HEK293 (cell line): ENCODE results near the gene CRAT.

ENCODE experiments used
- BCL11A ChIP-seq: fragments of 450-650 bp; formaldehyde crosslinking; IDR thresholded peaks from 2 replicates; pipeline ENCODE4 v1.5.1; 2016; ENCODE audit warnings: low read depth, missing biosample characterization, missing genetic modification characterization
- EGR2 ChIP-seq: fragments of 450-650 bp; formaldehyde crosslinking; IDR thresholded peaks from 2 replicates; pipeline ENCODE4 v1.5.1; 2016; ENCODE audit warnings: low read depth, missing biosample characterization, missing genetic modification characterization
- KLF16 ChIP-seq: fragments of 450-650 bp; formaldehyde crosslinking; IDR thresholded peaks from 2 replicates; pipeline ENCODE4 v1.5.1; 2017; ENCODE audit warnings: missing biosample characterization, missing genetic modification characterization
- KLF9 ChIP-seq: fragments of 450-650 bp; formaldehyde crosslinking; IDR thresholded peaks from 2 replicates; pipeline ENCODE4 v1.5.1; 2016; ENCODE audit warnings: missing biosample characterization, missing genetic modification characterization, low read depth
- RBAK ChIP-seq: fragments of 450-650 bp; formaldehyde crosslinking; IDR thresholded peaks from 2 replicates; pipeline ENCODE4 v1.5.1; 2016; ENCODE audit warnings: missing biosample characterization, missing genetic modification characterization
- SP3 ChIP-seq: fragments of 450-650 bp; formaldehyde crosslinking; IDR thresholded peaks from 2 replicates; pipeline ENCODE4 v1.5.1; 2016; ENCODE audit warnings: missing biosample characterization, missing genetic modification characterization
- YY1 ChIP-seq: fragments of 450-650 bp; formaldehyde crosslinking; IDR thresholded peaks from 2 replicates; pipeline ENCODE4 v1.5.1; 2018; ENCODE audit warnings: missing biosample characterization, missing genetic modification characterization
- YY2 ChIP-seq: fragments of 450-650 bp; formaldehyde crosslinking; IDR thresholded peaks from 2 replicates; pipeline ENCODE4 v1.5.1; 2016; ENCODE audit warnings: missing biosample characterization, missing genetic modification characterization
- ZBTB7A ChIP-seq: fragments of 450-650 bp; formaldehyde crosslinking; IDR thresholded peaks from 2 replicates; pipeline ENCODE4 v1.5.1; 2016; ENCODE audit warnings: low read depth, missing biosample characterization, missing genetic modification characterization
- ZFP69B ChIP-seq: fragments of 450-650 bp; formaldehyde crosslinking; IDR thresholded peaks from 2 replicates; pipeline ENCODE4 v1.5.1; 2016; ENCODE audit warnings: missing biosample characterization, missing genetic modification characterization
- ZNF184 ChIP-seq: fragments of 450-650 bp; IDR thresholded peaks from 2 replicates; pipeline ENCODE4 v1.5.1; 2018; ENCODE audit warnings: missing biosample characterization, mild to moderate bottlenecking, missing genetic modification characterization
- ZNF2 ChIP-seq: fragments of 450-650 bp; formaldehyde crosslinking; IDR thresholded peaks from 2 replicates; pipeline ENCODE4 v1.5.1; 2016; ENCODE audit warnings: missing biosample characterization, missing genetic modification characterization
- ZNF221 ChIP-seq: fragments of 450-650 bp; formaldehyde crosslinking; IDR thresholded peaks from 2 replicates; pipeline ENCODE4 v1.5.1; 2017; ENCODE audit warnings: missing biosample characterization, missing genetic modification characterization, borderline replicate concordance
- ZNF223 ChIP-seq: fragments of 450-650 bp; formaldehyde crosslinking; IDR thresholded peaks from 2 replicates; pipeline ENCODE4 v1.5.1; 2016; ENCODE audit warnings: missing biosample characterization, missing genetic modification characterization
- ZNF24 ChIP-seq: fragments of 450-650 bp; formaldehyde crosslinking; IDR thresholded peaks from 2 replicates; pipeline ENCODE4 v1.5.1; 2016; ENCODE audit warnings: missing biosample characterization, missing genetic modification characterization
- ZNF350 ChIP-seq: fragments of 450-650 bp; formaldehyde crosslinking; IDR thresholded peaks from 2 replicates; pipeline ENCODE4 v1.5.0; 2017; ENCODE audit warnings: missing biosample characterization, mild to moderate bottlenecking, missing genetic modification characterization
- ZNF366 ChIP-seq: fragments of 450-650 bp; formaldehyde crosslinking; conservative IDR thresholded peaks from 2 replicates; pipeline ENCODE4 v1.5.1; 2016; ENCODE audit warnings: missing biosample characterization, missing genetic modification characterization
- ZNF501 ChIP-seq: fragments of 450-650 bp; formaldehyde crosslinking; IDR thresholded peaks from 2 replicates; pipeline ENCODE4 v1.5.1; 2016; ENCODE audit warnings: missing biosample characterization, missing genetic modification characterization
- ZNF521 ChIP-seq: fragments of 450-650 bp; formaldehyde crosslinking; IDR thresholded peaks from 2 replicates; pipeline ENCODE4 v1.5.1; 2017; ENCODE audit warnings: missing biosample characterization, mild to moderate bottlenecking, missing genetic modification characterization
- ZNF529 ChIP-seq: fragments of 450-650 bp; formaldehyde crosslinking; IDR thresholded peaks from 2 replicates; pipeline ENCODE4 v1.5.1; 2017; ENCODE audit warnings: missing genetic modification characterization, missing biosample characterization; ENCODE audit not compliant: insufficient replicate concordance
- ZNF561 ChIP-seq: fragments of 450-650 bp; IDR thresholded peaks from 2 replicates; pipeline ENCODE4 v1.5.1; 2018; ENCODE audit warnings: missing biosample characterization, missing genetic modification characterization, borderline replicate concordance
- ZNF600 ChIP-seq: fragments of 450-650 bp; formaldehyde crosslinking; IDR thresholded peaks from 2 replicates; pipeline ENCODE4 v1.5.1; 2016; ENCODE audit warnings: missing biosample characterization, missing genetic modification characterization
- ZNF626 ChIP-seq: fragments of 450-650 bp; sonication (Bioruptor Pico); formaldehyde crosslinking; IDR thresholded peaks from 2 replicates; pipeline ENCODE4 v1.5.1; 2018; ENCODE audit warnings: missing biosample characterization, missing genetic modification characterization, inconsistent platforms
- ZNF629 ChIP-seq: fragments of 450-650 bp; formaldehyde crosslinking; IDR thresholded peaks from 2 replicates; pipeline ENCODE4 v1.5.1; 2017; ENCODE audit warnings: missing biosample characterization, missing genetic modification characterization
- ZNF701 ChIP-seq: fragments of 450-650 bp; formaldehyde crosslinking; IDR thresholded peaks from 2 replicates; pipeline ENCODE4 v1.5.1; 2016; ENCODE audit warnings: missing biosample characterization, missing genetic modification characterization
- ZNF768 ChIP-seq: fragments of 450-650 bp; formaldehyde crosslinking; IDR thresholded peaks from 2 replicates; pipeline ENCODE4 v1.5.1; 2018; ENCODE audit warnings: missing biosample characterization, mild to moderate bottlenecking, missing genetic modification characterization
- ZNF777 ChIP-seq: fragments of 450-650 bp; formaldehyde crosslinking; IDR thresholded peaks from 2 replicates; pipeline ENCODE4 v1.5.1; 2017; ENCODE audit warnings: missing biosample characterization, missing genetic modification characterization, borderline replicate concordance
- ZNF843 ChIP-seq: fragments of 450-650 bp; formaldehyde crosslinking; IDR thresholded peaks from 2 replicates; pipeline ENCODE4 v1.5.1; 2016; ENCODE audit warnings: missing biosample characterization, missing genetic modification characterization
- ZSCAN23 ChIP-seq: fragments of 450-650 bp; formaldehyde crosslinking; IDR thresholded peaks from 2 replicates; pipeline ENCODE4 v1.5.1; 2016; ENCODE audit warnings: missing biosample characterization, missing genetic modification characterization
- ZSCAN30 ChIP-seq: fragments of 450-650 bp; IDR thresholded peaks from 2 replicates; pipeline ENCODE4 v1.5.1; 2018; ENCODE audit warnings: missing biosample characterization, mild to moderate bottlenecking, missing genetic modification characterization, moderate library complexity
- TF ChIP-seq, protein P1 (sequence below): fragments of 450-650 bp; IDR thresholded peaks from 2 replicates; pipeline ENCODE4 v1.5.1; 2018; ENCODE audit warnings: missing biosample characterization, mild to moderate bottlenecking, missing genetic modification characterization
- TF ChIP-seq, protein P2 (sequence below): fragments of 450-650 bp; formaldehyde crosslinking; conservative IDR thresholded peaks from 2 replicates; pipeline ENCODE4 v1.5.1; 2016; ENCODE audit warnings: low read depth, missing biosample characterization, missing genetic modification characterization
- TF ChIP-seq, protein P3 (sequence below): fragments of 450-650 bp; formaldehyde crosslinking; optimal IDR thresholded peaks from 2 replicates; pipeline ENCODE3; 2016; ENCODE audit warnings: missing biosample characterization, mild to moderate bottlenecking, missing genetic modification characterization
- TF ChIP-seq, protein P4 (sequence below): fragments of 450-650 bp; formaldehyde crosslinking; IDR thresholded peaks from 2 replicates; pipeline ENCODE4; 2016; ENCODE audit warnings: missing biosample characterization, missing genetic modification characterization

Gene CRAT

DNA sequence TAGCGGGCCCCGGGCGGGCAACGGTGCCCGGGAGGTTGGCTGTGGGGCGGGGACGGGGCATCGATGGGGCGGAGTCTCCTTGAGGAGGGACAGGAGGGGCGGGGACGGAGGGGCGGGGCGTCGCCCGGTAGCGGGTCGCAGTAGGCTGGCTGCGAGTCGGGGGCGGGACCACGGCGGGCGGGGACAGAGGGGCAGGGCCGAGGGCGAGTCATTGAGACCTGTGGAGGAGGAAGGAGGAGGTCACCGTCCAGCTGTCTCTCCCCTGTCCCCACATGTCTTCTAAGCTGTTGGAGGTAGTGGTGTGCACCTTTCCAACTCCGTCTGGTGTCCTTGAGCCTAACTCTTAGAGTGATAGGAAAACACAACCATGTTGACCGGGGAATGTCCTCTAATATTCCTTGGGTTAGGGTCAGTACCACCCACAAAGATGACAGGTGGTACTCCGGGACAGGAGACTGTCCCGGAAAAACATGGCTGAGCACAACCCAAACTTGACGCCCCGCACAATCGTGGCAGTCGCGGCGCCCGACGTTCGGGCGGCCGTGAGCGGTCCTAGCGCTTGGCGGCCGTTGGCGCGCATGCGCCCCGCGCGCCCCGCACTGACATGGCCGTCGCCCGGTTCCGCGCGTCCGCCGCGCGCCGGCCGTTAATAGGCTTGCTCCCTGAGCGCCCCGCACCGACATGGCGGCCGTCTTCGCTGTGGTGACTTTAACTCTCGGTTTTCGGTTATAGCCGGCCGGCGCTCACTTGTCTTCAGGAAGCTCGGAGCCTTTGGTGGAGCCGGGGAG lies at the start of gene CRAT, which contains the start of gene PTPA (continued):
- TF ChIP-seq ZNF521 (tag by site-specific recombination): no peak
- no peak for TF ChIP-seq ZSCAN23 (tag by site-specific recombination)
- peak; percentile 97 for TF ChIP-seq YY1 (tag by site-specific recombination)
- TF ChIP-seq RBAK (tag by site-specific recombination): no peak
- peak; percentile 41 for TF ChIP-seq ZNF629 (tag by site-specific recombination)
- peak; percentile 41; the same call in 1 of the 2 replicates for TF ChIP-seq ZNF221 (tag by site-specific recombination)
- TF ChIP-seq, protein P1, sequence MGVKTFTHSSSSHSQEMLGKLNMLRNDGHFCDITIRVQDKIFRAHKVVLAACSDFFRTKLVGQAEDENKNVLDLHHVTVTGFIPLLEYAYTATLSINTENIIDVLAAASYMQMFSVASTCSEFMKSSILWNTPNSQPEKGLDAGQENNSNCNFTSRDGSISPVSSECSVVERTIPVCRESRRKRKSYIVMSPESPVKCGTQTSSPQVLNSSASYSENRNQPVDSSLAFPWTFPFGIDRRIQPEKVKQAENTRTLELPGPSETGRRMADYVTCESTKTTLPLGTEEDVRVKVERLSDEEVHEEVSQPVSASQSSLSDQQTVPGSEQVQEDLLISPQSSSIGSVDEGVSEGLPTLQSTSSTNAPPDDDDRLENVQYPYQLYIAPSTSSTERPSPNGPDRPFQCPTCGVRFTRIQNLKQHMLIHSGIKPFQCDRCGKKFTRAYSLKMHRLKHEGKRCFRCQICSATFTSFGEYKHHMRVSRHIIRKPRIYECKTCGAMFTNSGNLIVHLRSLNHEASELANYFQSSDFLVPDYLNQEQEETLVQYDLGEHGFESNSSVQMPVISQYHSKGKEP (tag by site-specific recombination): 0 out of 2 replicates have a peak, but pooled peaks have one; percentile 20
- TF ChIP-seq KLF9 (tag by site-specific recombination): peak; percentile 87
- TF ChIP-seq ZNF626 (tag by site-specific recombination): no peak
- no peak for TF ChIP-seq ZNF223 (tag by site-specific recombination)
- 0 out of 2 replicates have a peak, but pooled peaks have one; percentile 13 for TF ChIP-seq ZNF843 (tag by site-specific recombination)
- TF ChIP-seq ZNF600: peak; percentile 43
- TF ChIP-seq, protein P2, sequence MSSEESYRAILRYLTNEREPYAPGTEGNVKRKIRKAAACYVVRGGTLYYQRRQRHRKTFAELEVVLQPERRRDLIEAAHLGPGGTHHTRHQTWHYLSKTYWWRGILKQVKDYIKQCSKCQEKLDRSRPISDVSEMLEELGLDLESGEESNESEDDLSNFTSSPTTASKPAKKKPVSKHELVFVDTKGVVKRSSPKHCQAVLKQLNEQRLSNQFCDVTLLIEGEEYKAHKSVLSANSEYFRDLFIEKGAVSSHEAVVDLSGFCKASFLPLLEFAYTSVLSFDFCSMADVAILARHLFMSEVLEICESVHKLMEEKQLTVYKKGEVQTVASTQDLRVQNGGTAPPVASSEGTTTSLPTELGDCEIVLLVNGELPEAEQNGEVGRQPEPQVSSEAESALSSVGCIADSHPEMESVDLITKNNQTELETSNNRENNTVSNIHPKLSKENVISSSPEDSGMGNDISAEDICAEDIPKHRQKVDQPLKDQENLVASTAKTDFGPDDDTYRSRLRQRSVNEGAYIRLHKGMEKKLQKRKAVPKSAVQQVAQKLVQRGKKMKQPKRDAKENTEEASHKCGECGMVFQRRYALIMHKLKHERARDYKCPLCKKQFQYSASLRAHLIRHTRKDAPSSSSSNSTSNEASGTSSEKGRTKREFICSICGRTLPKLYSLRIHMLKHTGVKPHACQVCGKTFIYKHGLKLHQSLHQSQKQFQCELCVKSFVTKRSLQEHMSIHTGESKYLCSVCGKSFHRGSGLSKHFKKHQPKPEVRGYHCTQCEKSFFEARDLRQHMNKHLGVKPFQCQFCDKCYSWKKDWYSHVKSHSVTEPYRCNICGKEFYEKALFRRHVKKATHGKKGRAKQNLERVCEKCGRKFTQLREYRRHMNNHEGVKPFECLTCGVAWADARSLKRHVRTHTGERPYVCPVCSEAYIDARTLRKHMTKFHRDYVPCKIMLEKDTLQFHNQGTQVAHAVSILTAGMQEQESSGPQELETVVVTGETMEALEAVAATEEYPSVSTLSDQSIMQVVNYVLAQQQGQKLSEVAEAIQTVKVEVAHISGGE: peak; percentile 68
- peak; percentile 77 for TF ChIP-seq KLF16
- peak; percentile 54; the same call in 1 of the 2 replicates for TF ChIP-seq BCL11A (tag by site-specific recombination)
- TF ChIP-seq, protein P3, sequence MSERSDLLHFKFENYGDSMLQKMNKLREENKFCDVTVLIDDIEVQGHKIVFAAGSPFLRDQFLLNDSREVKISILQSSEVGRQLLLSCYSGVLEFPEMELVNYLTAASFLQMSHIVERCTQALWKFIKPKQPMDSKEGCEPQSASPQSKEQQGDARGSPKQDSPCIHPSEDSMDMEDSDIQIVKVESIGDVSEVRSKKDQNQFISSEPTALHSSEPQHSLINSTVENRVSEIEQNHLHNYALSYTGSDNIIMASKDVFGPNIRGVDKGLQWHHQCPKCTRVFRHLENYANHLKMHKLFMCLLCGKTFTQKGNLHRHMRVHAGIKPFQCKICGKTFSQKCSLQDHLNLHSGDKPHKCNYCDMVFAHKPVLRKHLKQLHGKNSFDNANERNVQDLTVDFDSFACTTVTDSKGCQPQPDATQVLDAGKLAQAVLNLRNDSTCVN: peak; percentile 81
- TF ChIP-seq SP3 (tag by site-specific recombination): peak; percentile 83
- no peak for TF ChIP-seq ZNF366 (tag by site-specific recombination)
- TF ChIP-seq ZNF701: no peak
- TF ChIP-seq ZNF501 (tag by site-specific recombination): peak; percentile 77
- TF ChIP-seq YY2 (tag by site-specific recombination): peak; percentile 82; the same call in 1 of the 2 replicates
- TF ChIP-seq ZNF2 (tag by site-specific recombination): peak; percentile 60
- TF ChIP-seq ZNF561 (tag by site-specific recombination): peak; percentile 38; the same call in 1 of the 2 replicates
- peak; percentile 28; the same call in 1 of the 2 replicates for TF ChIP-seq ZSCAN30 (tag by site-specific recombination)
- peak; percentile 57; the same call in 1 of the 2 replicates for TF ChIP-seq ZNF24 (tag by site-specific recombination)
- TF ChIP-seq ZBTB7A (tag by site-specific recombination): no peak
- TF ChIP-seq ZNF184 (tag by site-specific recombination): peak; percentile 96
- TF ChIP-seq ZFP69B (tag by site-specific recombination): peak; percentile 56; the same call in 1 of the 2 replicates
- TF ChIP-seq ZNF768 (tag by site-specific recombination): no peak
- TF ChIP-seq, protein P4, sequence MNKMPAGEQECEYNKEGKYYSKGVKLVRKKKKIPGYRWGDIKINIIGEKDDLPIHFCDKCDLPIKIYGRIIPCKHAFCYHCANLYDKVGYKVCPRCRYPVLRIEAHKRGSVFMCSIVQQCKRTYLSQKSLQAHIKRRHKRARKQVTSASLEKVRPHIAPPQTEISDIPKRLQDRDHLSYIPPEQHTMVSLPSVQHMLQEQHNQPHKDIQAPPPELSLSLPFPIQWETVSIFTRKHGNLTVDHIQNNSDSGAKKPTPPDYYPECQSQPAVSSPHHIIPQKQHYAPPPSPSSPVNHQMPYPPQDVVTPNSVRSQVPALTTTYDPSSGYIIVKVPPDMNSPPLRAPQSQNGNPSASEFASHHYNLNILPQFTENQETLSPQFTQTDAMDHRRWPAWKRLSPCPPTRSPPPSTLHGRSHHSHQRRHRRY (tag by site-specific recombination): peak; percentile 80; the same call in 1 of the 2 replicates
- no peak for TF ChIP-seq ZNF777
- TF ChIP-seq ZNF529 (tag by site-specific recombination): no peak
- peak; percentile 52; the same call in 1 of the 2 replicates for TF ChIP-seq EGR2 (tag by site-specific recombination)
- no peak for TF ChIP-seq ZNF350
